CD14-positive monocyte (primary cell): ENCODE data around the gene FAM163B. TPM values are rescaled to one million over a fixed set of nuclear protein-coding genes. Genes with fewer than 3 reads are reported as not detected.

Experiments used
- DNase-seq, 3 donors: peaks; one replicate each; pipeline ENCODE4 v3.0.0-alpha.2; 2011 to 2022
- H2AFZ ChIP-seq: 2 replicates; pipeline ENCODE4 v1.6.0; 2012; ENCODE audit warnings: mild to moderate bottlenecking, low read depth, low read length, inconsistent platforms; ENCODE audit not compliant: insufficient read depth, poor library complexity, severe bottlenecking
- H3K27ac ChIP-seq, 2 donors: 1 replicate in 1 of 2; 2 replicates in 1 of 2; pipeline ENCODE4 v1.5.1; 2012 to 2013; ENCODE audit warnings: low read length in 2 of 2, control low read depth in 1 of 2, inconsistent platforms in 1 of 2, low read depth in 1 of 2, mild to moderate bottlenecking in 1 of 2
- H3K27me3 ChIP-seq, 2 donors: one replicate each; pipeline versions ENCODE4 v1.6.0 to v1.6.1; 2011 to 2013; ENCODE audit warnings: low read length in 2 of 2; ENCODE audit not compliant: control insufficient read depth in 2 of 2, insufficient read depth in 2 of 2
- H3K36me3 ChIP-seq, 2 donors: replicated peaks in 1 of 2; 1 replicate in 1 of 2; 2 replicates in 1 of 2; pipeline versions ENCODE4 v1.5.1 to v1.6.1; 2012 to 2013; ENCODE audit warnings: low read length in 2 of 2, control low read depth in 1 of 2, inconsistent platforms in 1 of 2, mild to moderate bottlenecking in 1 of 2; ENCODE audit not compliant: insufficient read depth in 2 of 2, control insufficient read depth in 1 of 2
- H3K4me1 ChIP-seq, 2 donors: 1 replicate in 1 of 2; 2 replicates in 1 of 2; pipeline versions ENCODE4 v1.5.1 to v1.6.1; 2012 to 2013; ENCODE audit warnings: low read length in 2 of 2, control low read depth in 1 of 2, inconsistent platforms in 1 of 2, mild to moderate bottlenecking in 1 of 2, moderate library complexity in 1 of 2; ENCODE audit not compliant: insufficient read depth in 2 of 2, control insufficient read depth in 1 of 2
- H3K4me2 ChIP-seq: replicated peaks from 2 replicates; pipeline ENCODE3; 2012; ENCODE audit warnings: low read length, moderate library complexity, mild to moderate bottlenecking; ENCODE audit not compliant: poor library complexity, severe bottlenecking; ENCODE audit errors: extremely low read depth
- H3K4me3 ChIP-seq, 3 experiments: fragments of 200-600 bp in 1 of 3; sonication (generic) in 1 of 3; replicated peaks in 1 of 3; 1 replicate in 2 of 3; 2 replicates in 1 of 3; pipeline ENCODE4 v1.5.1; 2011 to 2013; ENCODE audit warnings: low read length in 3 of 3, mild to moderate bottlenecking in 3 of 3, control low read depth in 2 of 3, low read depth in 2 of 3, inconsistent platforms in 1 of 3, moderate library complexity in 1 of 3
- H3K79me2 ChIP-seq: 2 replicates; pipeline ENCODE4 v1.6.0; 2012; ENCODE audit warnings: mild to moderate bottlenecking, control low read depth, inconsistent platforms, low read length, moderate library complexity; ENCODE audit not compliant: insufficient read depth
- H3K9ac ChIP-seq: 2 replicates; pipeline ENCODE4 v1.6.0; 2017; ENCODE audit warnings: low read length, mild to moderate bottlenecking; ENCODE audit not compliant: insufficient read depth, poor library complexity, severe bottlenecking
- H3K9me3 ChIP-seq, 2 donors: replicated peaks in 1 of 2; 1 replicate in 1 of 2; 2 replicates in 1 of 2; pipeline versions ENCODE4 v1.5.1 to v1.6.1; 2012 to 2013; ENCODE audit warnings: low read length in 2 of 2, control low read depth in 1 of 2; ENCODE audit not compliant: control insufficient read depth in 1 of 2, insufficient read depth in 1 of 2
- H4K20me1 ChIP-seq: 2 replicates; pipeline ENCODE4 v1.6.0; 2012; ENCODE audit warnings: mild to moderate bottlenecking, low read length, control low read depth, moderate library complexity; ENCODE audit not compliant: insufficient read depth
- H3K27ac Mint-ChIP-seq, 7 donors: one replicate each; pipeline ENCODE4 v1.8.0; 2020; ENCODE audit warnings: mild to moderate bottlenecking in 7 of 7, mixed read lengths in 7 of 7, moderate library complexity in 6 of 7, inconsistent platforms in 2 of 7
- H3K27me3 Mint-ChIP-seq, 3 donors: one replicate each; pipeline ENCODE4 v1.8.0; 2021 to 2022; ENCODE audit warnings: low read depth in 3 of 3, mild to moderate bottlenecking in 3 of 3, mixed read lengths in 3 of 3, moderate library complexity in 3 of 3, inconsistent platforms in 1 of 3
- H3K36me3 Mint-ChIP-seq, 2 donors: one replicate each; pipeline ENCODE4 v1.8.0; 2020; ENCODE audit warnings: mixed read lengths in 2 of 2, inconsistent platforms in 1 of 2, mild to moderate bottlenecking in 1 of 2
- H3K4me1 Mint-ChIP-seq: one replicate; pipeline ENCODE4 v1.8.0; 2020; ENCODE audit warnings: mild to moderate bottlenecking, mixed read lengths
- H3K4me3 Mint-ChIP-seq, 2 donors: one replicate each; pipeline ENCODE4 v1.8.0; 2020; ENCODE audit warnings: mild to moderate bottlenecking in 2 of 2, mixed read lengths in 2 of 2, moderate library complexity in 1 of 2
- H3K9me3 Mint-ChIP-seq, 7 donors: one replicate each; pipeline ENCODE4 v1.8.0; 2020 to 2022; ENCODE audit warnings: mixed read lengths in 7 of 7, mild to moderate bottlenecking in 6 of 7, moderate library complexity in 6 of 7, inconsistent platforms in 2 of 7
- CTCF ChIP-seq: fragments of 200-600 bp; IDR thresholded peaks from one replicate; pipeline ENCODE4 v1.8.0; 2022; ENCODE audit warnings: antibody characterized with exemption, mild to moderate bottlenecking
- WGBS: methylation state at CpG from one replicate; pipeline ENCODE4 v1.1.5; 2013; ENCODE audit warnings: missing lambda C conversion rate; ENCODE audit not compliant: insufficient coverage; 5-methylcytosine and 5-hydroxymethylcytosine counted together
- intact Hi-C, 2 donors: fragments of 100-400 bp; cut with micrococcal nuclease; formaldehyde crosslinking; loops; one replicate each; pipeline versions ENCODE4 v1.15.0 to v1.15.1; 2023
- polyA plus RNA-seq, 3 donors: library from polyadenylated mRNA; depleted of rRNA in 1 of 3; unstranded in 2 of 3; stranded (reverse) in 1 of 3; fragments of 300-500 nt in 2 of 3; fragments of >200 nt in 1 of 3; fragmentation: Illumina TruSeq in 2 of 3; gene quantifications; 1 replicate in 2 of 3; 2 replicates in 1 of 3; pipeline ENCODE4 v1.2.3, GENCODE V29; 2012 to 2021

Gene FAM163B
- polyA plus RNA-seq, 3 donors: not detected

- H3K4me3 Mint-ChIP-seq: no peak overlapping the region
- H3K9me3 ChIP-seq: no peaks in the 10 kb centered on the region
Observed at GRCh38 chr9:133633681-133634080, 24.5 kb upstream of the FAM163B start.

DNA sequence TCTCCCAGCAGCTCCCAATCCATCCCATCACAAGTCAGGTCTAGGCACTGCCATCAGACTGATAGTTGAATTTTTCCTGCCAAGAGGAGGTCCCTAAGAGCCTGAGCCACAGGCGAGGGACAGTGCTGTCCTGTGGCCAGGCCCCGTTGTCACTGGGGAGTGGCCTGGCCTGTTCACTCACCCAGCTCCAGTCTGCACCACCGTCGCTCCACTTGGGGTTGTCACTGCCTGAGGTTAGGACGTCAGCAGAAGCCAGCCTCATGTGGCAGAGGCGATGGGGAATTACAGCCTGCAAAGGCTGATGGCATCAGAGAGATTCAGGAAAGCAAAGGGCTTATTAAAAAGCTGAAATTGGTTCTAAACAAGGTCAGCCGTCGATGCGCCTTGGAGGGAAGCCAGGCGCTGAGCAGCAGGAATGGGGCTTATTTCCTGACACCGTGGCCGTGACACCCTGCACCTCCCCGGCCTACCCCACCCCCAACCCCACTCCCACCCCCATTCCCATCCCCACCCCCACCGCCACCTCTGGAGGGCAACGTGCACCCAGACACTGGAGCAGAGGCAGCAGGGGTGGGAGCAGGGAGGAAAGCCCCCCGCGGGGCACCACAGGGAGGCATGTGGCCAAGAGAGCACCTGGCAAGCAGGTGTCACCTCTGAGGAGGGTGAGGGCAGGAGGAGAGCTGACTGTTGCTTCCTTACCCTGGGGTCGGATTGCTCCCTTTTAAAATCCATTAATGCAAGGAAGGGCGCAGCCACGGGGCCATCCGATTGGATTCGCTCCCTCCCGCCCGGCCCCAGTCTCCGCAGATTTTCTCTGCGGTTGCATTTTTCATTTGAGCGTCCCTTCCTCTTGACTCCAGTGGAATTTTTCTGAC lies 23.9 kb upstream of the FAM163B start:
- Histone ChIP-seq H3K9me3 (no peaks in the 10 kb centered on the region), H2AFZ (no peak overlapping the region), H3K79me2 (no peaks in the 10 kb centered on the region), H3K4me2 (no peak overlapping the region), H3K27me3 (no peaks in the 10 kb centered on the region), H4K20me1 (no peaks in the 10 kb centered on the region), H3K4me1 (no peaks in the 10 kb centered on the region), H3K36me3 (no peaks in the 10 kb centered on the region), H3K9ac (no peak overlapping the region), H3K27ac (no peak overlapping the region), H3K4me3 (no peak overlapping the region)
- no peak for DNase-seq
- Mint-ChIP-seq H3K36me3 (no peaks in the 10 kb centered on the region), H3K4me3 (peak overlapping the region in 1 of 2 donors; percentile 42), H3K9me3 (no peaks in the 10 kb centered on the region), H3K4me1 (no peaks in the 10 kb centered on the region), H3K27me3 (peaks cover 2 to 11% (median 4%) of the 10 kb centered on the region in 3 donors), H3K27ac (no peak overlapping the region)
- no peak for TF ChIP-seq CTCF
- 80% methylated on average over 16 of the region's 27 CpGs for WGBS
- intact Hi-C loops: no loop called here

More at GRCh38 chr9:133633681-133634080, 24.5 kb upstream of the FAM163B start:
- Histone ChIP-seq H3K4me1 (no peaks in the 10 kb centered on the region), H3K4me3 (no peak overlapping the region), H3K9ac (no peak overlapping the region), H3K27me3 (no peaks in the 10 kb centered on the region), H3K79me2 (no peaks in the 10 kb centered on the region), H3K4me2 (no peak overlapping the region), H2AFZ (no peak overlapping the region), H3K36me3 (no peaks in the 10 kb centered on the region), H4K20me1 (no peaks in the 10 kb centered on the region), H3K27ac (no peak overlapping the region)
- no peak for TF ChIP-seq CTCF
- H3K4me1 Mint-ChIP-seq: no peaks in the 10 kb centered on the region
- 63% methylated on average over 8 of the region's 8 CpGs for WGBS
- intact Hi-C loops: no loop called here
- H3K36me3 Mint-ChIP-seq: no peaks in the 10 kb centered on the region
- H3K9me3 Mint-ChIP-seq: no peaks in the 10 kb centered on the region
- no peak overlapping the region for H3K27ac Mint-ChIP-seq
- DNase-seq: no peak
- H3K27me3 Mint-ChIP-seq: peaks cover 2 to 15% (median 6%) of the 10 kb centered on the region in 3 donors
